SK-N-SH treated with all-trans-retinoic acid at 6 μM for 48 hours (cell line): Measurements from ENCODE around the gene WDR48.

Experiments used
- ATAC-seq: fragments of 200-7000 bp; cut with Tn5 transposase; 3 replicates; pipeline ENCODE4 v1.9.1; 2020; ENCODE audit warnings: mild to moderate bottlenecking, moderate library complexity
- ARNTL ChIP-seq: fragments of 450-650 bp; formaldehyde crosslinking; IDR thresholded peaks from 2 replicates; pipeline ENCODE4 v1.5.0; 2020; ENCODE audit warnings: low read depth, mild to moderate bottlenecking, moderate library complexity, borderline replicate concordance
- BACH2 ChIP-seq: fragments of 250-450 bp; sonication (Bioruptor Pico); IDR thresholded peaks from 2 replicates; pipeline ENCODE4 v1.9.0; 2021; ENCODE audit warnings: mild to moderate bottlenecking, borderline replicate concordance
- CSDC2 ChIP-seq: fragments of 250-450 bp; sonication (Bioruptor Pico); IDR thresholded peaks from 2 replicates; pipeline ENCODE4 v1.5.0; 2020; ENCODE audit warnings: mild to moderate bottlenecking, moderate library complexity
- ESRRG ChIP-seq: fragments of 250-450 bp; sonication (Bioruptor Pico); IDR thresholded peaks from 2 replicates; pipeline ENCODE4 v1.6.1; 2021; ENCODE audit warnings: mild to moderate bottlenecking
- GLIS3 ChIP-seq: fragments of 250-450 bp; sonication (Bioruptor Pico); IDR thresholded peaks from 2 replicates; pipeline ENCODE4 v1.5.0; 2020; ENCODE audit warnings: mild to moderate bottlenecking, moderate library complexity
- ISL1 ChIP-seq: fragments of 250-450 bp; sonication (Bioruptor Pico); IDR thresholded peaks from 2 replicates; pipeline ENCODE4 v2.1.2; 2022; ENCODE audit warnings: mild to moderate bottlenecking, moderate library complexity
- PPARA ChIP-seq: fragments of 250-450 bp; sonication (Bioruptor Pico); IDR thresholded peaks from 2 replicates; pipeline ENCODE4 v1.5.0; 2020; ENCODE audit warnings: mild to moderate bottlenecking, borderline replicate concordance
- RARB ChIP-seq: fragments of 250-450 bp; sonication (Bioruptor Pico); IDR thresholded peaks from 2 replicates; pipeline ENCODE4 v1.8.0; 2021; ENCODE audit warnings: mild to moderate bottlenecking, moderate library complexity
- SNAI2 ChIP-seq: fragments of 250-450 bp; sonication (Bioruptor Pico); IDR thresholded peaks from 2 replicates; pipeline ENCODE4 v1.5.0; 2020; ENCODE audit warnings: mild to moderate bottlenecking, moderate library complexity
- TCF4 ChIP-seq: fragments of 250-450 bp; sonication (Bioruptor Pico); IDR thresholded peaks from 2 replicates; pipeline ENCODE4 v1.8.0; 2021; ENCODE audit warnings: mild to moderate bottlenecking, moderate library complexity, borderline replicate concordance
- TOX ChIP-seq: fragments of 250-450 bp; sonication (Bioruptor Pico); IDR thresholded peaks from 2 replicates; pipeline ENCODE4 v1.8.0; 2021; ENCODE audit warnings: mild to moderate bottlenecking, moderate library complexity, borderline replicate concordance
- TSHZ2 ChIP-seq: fragments of 250-450 bp; sonication (Bioruptor Pico); IDR thresholded peaks from 2 replicates; pipeline ENCODE4 v1.5.0; 2020; ENCODE audit warnings: mild to moderate bottlenecking, moderate library complexity
- ZC3H10 ChIP-seq: fragments of 250-450 bp; sonication (Bioruptor Pico); IDR thresholded peaks from 2 replicates; pipeline ENCODE4 v1.5.1; 2021; ENCODE audit warnings: mild to moderate bottlenecking, moderate library complexity
- ZFP3 ChIP-seq: fragments of 250-450 bp; sonication (Bioruptor Pico); IDR thresholded peaks from 2 replicates; pipeline ENCODE4 v1.5.0; 2020; ENCODE audit warnings: mild to moderate bottlenecking, moderate library complexity
- ZFP30 ChIP-seq: fragments of 450-650 bp; formaldehyde crosslinking; IDR thresholded peaks from 2 replicates; pipeline ENCODE4 v1.5.0; 2022; ENCODE audit warnings: mild to moderate bottlenecking, moderate library complexity
- ZNF565 ChIP-seq: fragments of 450-650 bp; formaldehyde crosslinking; conservative IDR thresholded peaks from 2 replicates; pipeline ENCODE4 v1.5.0; 2020; ENCODE audit warnings: low read depth, mild to moderate bottlenecking, moderate library complexity
- ZNF8 ChIP-seq: fragments of 450-650 bp; formaldehyde crosslinking; IDR thresholded peaks from 2 replicates; pipeline ENCODE4 v1.5.0; 2020; ENCODE audit warnings: mild to moderate bottlenecking, moderate library complexity
- TF ChIP-seq, protein P1 (sequence below): fragments of 250-450 bp; sonication (Bioruptor Pico); IDR thresholded peaks from 2 replicates; pipeline ENCODE4 v1.5.1; 2021; ENCODE audit warnings: mild to moderate bottlenecking, moderate library complexity
- TF ChIP-seq, protein P2 (sequence below): fragments of 250-450 bp; sonication (Bioruptor Pico); IDR thresholded peaks from 2 replicates; pipeline ENCODE4 v1.8.0; 2020; ENCODE audit warnings: mild to moderate bottlenecking, moderate library complexity, borderline replicate concordance
- TF ChIP-seq, protein P3 (sequence below): fragments of 250-450 bp; sonication (Bioruptor Pico); IDR thresholded peaks from 2 replicates; pipeline ENCODE4 v1.5.1; 2020; ENCODE audit warnings: low read depth, mild to moderate bottlenecking, moderate library complexity
- TF ChIP-seq, protein P4 (sequence below): fragments of 250-450 bp; sonication (Bioruptor Pico); IDR thresholded peaks from 2 replicates; pipeline ENCODE4 v1.8.0; 2021; ENCODE audit warnings: low read depth, mild to moderate bottlenecking, moderate library complexity, borderline replicate concordance

Gene WDR48

GRCh38 chr3:39064646-39065045 is 12.8 kb downstream of the WDR48 start:
- TF ChIP-seq ISL1 (CRISPR knock-in tag), result no peak
- no peak for TF ChIP-seq TCF4 (CRISPR knock-in tag)
- no peak for TF ChIP-seq GLIS3 (CRISPR knock-in tag)
- TF ChIP-seq ESRRG (CRISPR knock-in tag), result no peak
- TF ChIP-seq, all 23 proteins: peak for 0
- no peak; the same call in 2 of the 3 replicates for ATAC-seq

DNA sequence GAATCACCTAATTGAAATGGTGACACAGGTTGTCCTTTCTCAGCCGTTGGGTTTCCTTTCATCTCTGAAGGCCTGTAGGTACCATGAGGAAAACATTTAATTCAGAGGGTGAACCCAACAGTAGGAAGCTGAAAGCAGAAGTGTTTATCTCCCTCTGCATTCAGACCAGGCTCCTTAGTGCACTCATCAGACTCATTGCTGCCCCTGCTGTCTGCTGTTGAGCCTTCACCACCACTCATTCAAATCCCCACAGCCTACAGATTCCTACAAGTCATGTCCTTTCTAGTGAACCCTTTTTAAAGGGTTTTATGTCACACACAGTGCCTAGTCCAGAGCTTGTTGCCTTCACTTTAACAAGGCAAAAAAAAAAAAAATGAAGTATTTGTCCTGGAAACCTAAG is 13.4 kb downstream of the WDR48 start:
- ATAC-seq, result peak; percentile 97

DNA sequence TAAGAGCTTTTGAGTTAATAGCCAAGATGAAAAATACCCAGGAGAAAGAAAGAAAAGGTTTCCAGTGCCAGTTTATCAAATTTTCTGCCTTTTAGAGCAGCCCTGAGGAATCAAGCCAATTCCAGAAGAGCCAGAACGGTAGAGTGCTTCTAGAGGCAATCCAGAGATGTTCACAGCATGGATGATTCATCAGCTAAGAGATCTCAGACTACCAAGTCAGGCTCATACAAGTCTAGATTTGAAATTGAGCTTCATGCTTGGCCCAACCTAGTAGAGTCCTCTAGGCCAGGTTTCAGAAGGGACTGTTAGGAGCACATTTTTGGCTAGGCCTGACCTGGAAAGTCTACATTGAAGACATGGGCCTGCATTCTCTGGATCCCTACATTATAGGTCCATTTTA is 15.5 kb downstream of the WDR48 start:
- TF ChIP-seq, protein P1, sequence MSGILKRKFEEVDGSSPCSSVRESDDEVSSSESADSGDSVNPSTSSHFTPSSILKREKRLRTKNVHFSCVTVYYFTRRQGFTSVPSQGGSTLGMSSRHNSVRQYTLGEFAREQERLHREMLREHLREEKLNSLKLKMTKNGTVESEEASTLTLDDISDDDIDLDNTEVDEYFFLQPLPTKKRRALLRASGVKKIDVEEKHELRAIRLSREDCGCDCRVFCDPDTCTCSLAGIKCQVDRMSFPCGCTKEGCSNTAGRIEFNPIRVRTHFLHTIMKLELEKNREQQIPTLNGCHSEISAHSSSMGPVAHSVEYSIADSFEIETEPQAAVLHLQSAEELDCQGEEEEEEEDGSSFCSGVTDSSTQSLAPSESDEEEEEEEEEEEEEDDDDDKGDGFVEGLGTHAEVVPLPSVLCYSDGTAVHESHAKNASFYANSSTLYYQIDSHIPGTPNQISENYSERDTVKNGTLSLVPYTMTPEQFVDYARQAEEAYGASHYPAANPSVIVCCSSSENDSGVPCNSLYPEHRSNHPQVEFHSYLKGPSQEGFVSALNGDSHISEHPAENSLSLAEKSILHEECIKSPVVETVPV (CRISPR knock-in tag), result no peak
- TF ChIP-seq, protein P2, sequence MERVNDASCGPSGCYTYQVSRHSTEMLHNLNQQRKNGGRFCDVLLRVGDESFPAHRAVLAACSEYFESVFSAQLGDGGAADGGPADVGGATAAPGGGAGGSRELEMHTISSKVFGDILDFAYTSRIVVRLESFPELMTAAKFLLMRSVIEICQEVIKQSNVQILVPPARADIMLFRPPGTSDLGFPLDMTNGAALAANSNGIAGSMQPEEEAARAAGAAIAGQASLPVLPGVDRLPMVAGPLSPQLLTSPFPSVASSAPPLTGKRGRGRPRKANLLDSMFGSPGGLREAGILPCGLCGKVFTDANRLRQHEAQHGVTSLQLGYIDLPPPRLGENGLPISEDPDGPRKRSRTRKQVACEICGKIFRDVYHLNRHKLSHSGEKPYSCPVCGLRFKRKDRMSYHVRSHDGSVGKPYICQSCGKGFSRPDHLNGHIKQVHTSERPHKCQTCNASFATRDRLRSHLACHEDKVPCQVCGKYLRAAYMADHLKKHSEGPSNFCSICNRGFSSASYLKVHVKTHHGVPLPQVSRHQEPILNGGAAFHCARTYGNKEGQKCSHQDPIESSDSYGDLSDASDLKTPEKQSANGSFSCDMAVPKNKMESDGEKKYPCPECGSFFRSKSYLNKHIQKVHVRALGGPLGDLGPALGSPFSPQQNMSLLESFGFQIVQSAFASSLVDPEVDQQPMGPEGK (CRISPR knock-in tag), result no peak
- no peak for TF ChIP-seq GLIS3 (CRISPR knock-in tag)
- TF ChIP-seq, all 23 proteins: peak for 0
- ATAC-seq, result no peak

More for the DNA sequence above, 13.4 kb downstream of the WDR48 start:
- TF ChIP-seq, protein P3, sequence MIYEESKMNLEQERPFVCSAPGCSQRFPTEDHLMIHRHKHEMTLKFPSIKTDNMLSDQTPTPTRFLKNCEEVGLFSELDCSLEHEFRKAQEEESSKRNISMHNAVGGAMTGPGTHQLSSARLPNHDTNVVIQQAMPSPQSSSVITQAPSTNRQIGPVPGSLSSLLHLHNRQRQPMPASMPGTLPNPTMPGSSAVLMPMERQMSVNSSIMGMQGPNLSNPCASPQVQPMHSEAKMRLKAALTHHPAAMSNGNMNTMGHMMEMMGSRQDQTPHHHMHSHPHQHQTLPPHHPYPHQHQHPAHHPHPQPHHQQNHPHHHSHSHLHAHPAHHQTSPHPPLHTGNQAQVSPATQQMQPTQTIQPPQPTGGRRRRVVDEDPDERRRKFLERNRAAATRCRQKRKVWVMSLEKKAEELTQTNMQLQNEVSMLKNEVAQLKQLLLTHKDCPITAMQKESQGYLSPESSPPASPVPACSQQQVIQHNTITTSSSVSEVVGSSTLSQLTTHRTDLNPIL (CRISPR knock-in tag), result no peak
- TF ChIP-seq TSHZ2 (CRISPR knock-in tag) (no peak), ZFP3 (CRISPR knock-in tag) (no peak), SNAI2 (CRISPR knock-in tag) (no peak), PPARA (CRISPR knock-in tag) (no peak), ZFP30 (no peak), ARNTL (no peak), BACH2 (no peak), ESRRG (CRISPR knock-in tag) (no peak), ZNF565 (CRISPR knock-in tag) (no peak)
- TF ChIP-seq, protein P4, sequence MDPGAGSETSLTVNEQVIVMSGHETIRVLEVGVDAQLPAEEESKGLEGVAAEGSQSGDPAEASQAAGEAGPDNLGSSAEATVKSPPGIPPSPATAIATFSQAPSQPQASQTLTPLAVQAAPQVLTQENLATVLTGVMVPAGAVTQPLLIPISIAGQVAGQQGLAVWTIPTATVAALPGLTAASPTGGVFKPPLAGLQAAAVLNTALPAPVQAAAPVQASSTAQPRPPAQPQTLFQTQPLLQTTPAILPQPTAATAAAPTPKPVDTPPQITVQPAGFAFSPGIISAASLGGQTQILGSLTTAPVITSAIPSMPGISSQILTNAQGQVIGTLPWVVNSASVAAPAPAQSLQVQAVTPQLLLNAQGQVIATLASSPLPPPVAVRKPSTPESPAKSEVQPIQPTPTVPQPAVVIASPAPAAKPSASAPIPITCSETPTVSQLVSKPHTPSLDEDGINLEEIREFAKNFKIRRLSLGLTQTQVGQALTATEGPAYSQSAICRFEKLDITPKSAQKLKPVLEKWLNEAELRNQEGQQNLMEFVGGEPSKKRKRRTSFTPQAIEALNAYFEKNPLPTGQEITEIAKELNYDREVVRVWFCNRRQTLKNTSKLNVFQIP (CRISPR knock-in tag), result no peak
- TF ChIP-seq, protein P2 (CRISPR knock-in tag), result no peak

GRCh38 chr3:39068556-39068955 is 16.7 kb downstream of the WDR48 start:
- no peak for ATAC-seq
- TF ChIP-seq TCF4 (CRISPR knock-in tag) (no peak), ARNTL (no peak), ZC3H10 (CRISPR knock-in tag) (no peak), PPARA (CRISPR knock-in tag) (no peak), ZNF565 (CRISPR knock-in tag) (no peak), ZFP3 (CRISPR knock-in tag) (no peak), RARB (CRISPR knock-in tag) (no peak), ZNF8 (CRISPR knock-in tag) (no peak), TOX (CRISPR knock-in tag) (no peak), CSDC2 (CRISPR knock-in tag) (no peak)
- TF ChIP-seq, protein P4 (CRISPR knock-in tag), result no peak
